GM18498 (cell line): ENCODE data around the gene TMEM229B.

ENCODE experiments used
- ATAC-seq: cut with Tn5 transposase; IDR thresholded peaks from one replicate; pipeline ENCODE4 v1.9.1; 2021; ENCODE audit warnings: mild to moderate bottlenecking, moderate library complexity; ENCODE audit not compliant: unreplicated experiment

Gene TMEM229B

GRCh38 chr14:67515386-67516079 lies 27.0 kb upstream of the TMEM229B start:
- ATAC-seq = peak; percentile 59

DNA sequence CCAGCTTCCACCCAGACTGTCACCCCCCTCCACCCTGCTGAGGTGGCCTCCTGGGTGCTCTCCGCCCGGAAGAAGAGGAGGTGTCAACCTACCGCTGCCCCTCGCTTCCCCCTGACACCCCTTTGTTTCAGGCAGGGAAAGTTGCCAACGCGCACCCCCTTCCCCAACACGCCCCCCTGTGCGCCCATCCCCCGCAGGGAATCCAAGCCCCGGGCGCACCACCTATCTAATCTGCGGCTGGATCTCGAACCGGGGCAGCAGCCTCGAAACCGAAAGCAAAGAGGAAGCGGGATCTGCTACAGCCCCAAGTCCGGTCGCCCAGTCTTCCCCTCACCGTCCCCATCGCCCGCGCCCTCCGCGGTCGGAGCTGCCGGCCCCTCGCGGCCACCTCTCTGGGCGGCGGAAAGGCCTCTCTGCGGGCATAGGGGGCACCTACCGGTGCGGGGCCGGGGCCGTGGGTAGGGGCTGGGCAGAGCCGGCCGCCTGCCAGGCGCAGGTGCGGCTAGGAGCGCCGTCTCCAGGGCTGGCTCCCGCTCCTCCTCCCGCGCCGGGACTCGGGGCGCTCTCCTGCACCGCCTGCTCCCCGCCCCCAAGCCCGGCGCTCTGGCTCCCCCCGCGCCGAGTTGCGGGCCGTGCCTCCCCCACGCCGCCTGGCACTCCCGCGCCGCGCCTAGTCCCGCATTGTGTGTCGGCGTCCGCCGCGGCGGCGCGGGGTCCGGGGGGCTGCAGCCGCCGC lies 26.3 kb upstream of the TMEM229B start:
- ATAC-seq = peak; percentile 55

GRCh38 chr14:67514203-67514607 lies 25.7 kb upstream of the TMEM229B start:
- no peak for ATAC-seq

DNA sequence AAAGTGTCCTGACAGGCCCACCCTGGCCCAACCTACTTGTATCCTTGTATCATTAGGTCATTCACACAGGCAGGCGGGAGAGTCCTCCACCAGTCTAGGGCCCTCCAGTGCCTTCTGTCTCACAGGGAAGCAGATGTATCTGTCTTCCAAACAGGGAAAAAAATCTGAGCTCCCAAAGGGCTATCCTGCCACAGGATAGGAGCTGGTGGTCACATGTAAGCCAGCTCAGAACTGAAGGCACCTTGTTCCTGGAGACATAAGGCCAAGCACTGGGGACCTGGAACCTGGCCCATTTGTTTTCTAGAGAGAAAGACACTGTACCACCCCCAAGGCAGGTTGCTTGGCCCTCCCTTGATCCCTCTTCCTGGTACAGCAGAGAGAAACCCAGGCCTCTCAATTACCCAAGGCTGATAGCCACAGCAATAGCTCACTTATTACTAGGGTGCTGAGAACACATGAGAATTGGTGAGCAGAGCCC lies 25.1 kb upstream of the TMEM229B start:
- ATAC-seq = no peak

DNA sequence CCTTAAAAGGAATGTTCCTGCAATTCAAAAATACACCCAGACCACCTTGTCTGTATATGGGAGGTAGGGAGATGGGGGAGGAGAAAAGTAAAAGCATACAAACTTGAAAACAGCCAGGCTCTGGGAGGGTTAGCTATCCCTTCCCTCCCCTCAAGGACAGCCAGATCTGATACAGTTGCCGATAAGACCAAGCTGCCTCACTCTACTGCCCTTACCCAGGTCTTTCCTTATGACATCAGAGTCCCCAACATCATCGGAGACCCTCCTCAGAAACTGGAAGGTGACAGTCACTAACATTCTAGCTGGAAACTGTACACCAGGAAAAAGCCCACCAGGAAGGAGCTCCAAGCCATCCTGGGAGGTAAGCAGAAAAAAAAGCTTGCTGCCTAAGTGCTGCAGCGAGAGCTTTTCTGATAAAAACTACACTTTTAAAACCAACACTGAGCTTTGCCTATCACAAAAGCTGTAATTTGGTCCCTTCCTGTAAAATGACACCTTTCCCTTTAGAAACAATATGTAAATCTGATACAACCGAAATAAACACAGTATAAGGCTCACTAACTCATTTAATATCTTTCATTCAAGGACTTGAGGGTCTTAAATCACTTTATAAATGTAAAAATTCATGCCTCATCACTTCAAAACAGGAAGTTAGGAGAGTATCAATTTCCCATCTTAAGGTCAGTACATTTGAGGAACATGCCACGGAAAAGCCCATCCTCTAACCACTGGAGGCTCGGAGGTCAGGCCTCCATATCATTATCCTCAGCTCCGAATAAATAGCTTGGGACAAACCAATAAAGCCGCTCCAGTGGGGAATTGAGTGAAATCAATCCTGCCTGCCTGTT lies 24.2 kb upstream of the TMEM229B start:
- no peak for ATAC-seq

- ATAC-seq = no peak
Observed at GRCh38 chr14:67510836-67511235, 22.3 kb upstream of the TMEM229B start.

- ATAC-seq = no peak
Observed at GRCh38 chr14:67510121-67510520, 21.6 kb upstream of the TMEM229B start.

DNA sequence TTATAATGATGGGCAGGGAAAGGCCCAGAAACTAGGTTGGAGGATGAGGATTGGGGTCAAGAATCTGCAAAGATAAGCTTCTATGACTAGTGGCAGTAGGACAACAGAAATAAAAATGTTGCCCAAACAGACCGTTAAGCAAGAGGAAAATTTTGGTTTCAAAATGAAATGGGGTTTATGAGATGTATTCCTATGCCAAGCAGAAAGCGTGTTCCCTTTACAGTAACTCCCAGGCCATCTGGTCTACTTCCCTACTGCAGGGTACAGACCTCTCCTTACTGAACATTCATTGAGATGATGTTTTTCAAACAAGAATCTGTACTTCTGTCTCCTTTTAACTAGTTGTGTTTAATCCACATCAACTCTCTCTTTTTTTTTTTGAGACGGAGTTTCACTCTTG lies 20.4 kb upstream of the TMEM229B start:
- ATAC-seq = no peak

GRCh38 chr14:67505254-67505653 lies 16.7 kb upstream of the TMEM229B start:
- no peak for ATAC-seq

DNA sequence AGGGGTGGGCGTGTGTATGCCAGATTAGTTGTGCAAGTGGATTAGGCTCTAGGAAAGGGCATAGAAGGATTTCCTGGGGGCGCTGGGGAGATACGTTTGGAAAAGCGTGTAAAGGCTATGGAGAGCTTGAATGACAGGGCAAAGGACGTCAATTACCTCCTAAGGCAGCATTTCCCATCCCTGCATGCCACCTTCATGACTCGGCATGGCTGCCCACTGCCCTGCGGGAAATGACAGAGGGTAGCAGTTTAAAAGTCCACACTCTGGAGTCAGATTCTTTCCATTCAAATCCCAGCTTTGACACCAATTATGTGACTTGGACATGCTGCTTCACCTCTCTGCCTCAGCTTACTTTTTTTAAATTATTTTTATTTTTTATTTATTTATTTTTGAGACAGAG lies 14.8 kb upstream of the TMEM229B start:
- no peak for ATAC-seq

DNA sequence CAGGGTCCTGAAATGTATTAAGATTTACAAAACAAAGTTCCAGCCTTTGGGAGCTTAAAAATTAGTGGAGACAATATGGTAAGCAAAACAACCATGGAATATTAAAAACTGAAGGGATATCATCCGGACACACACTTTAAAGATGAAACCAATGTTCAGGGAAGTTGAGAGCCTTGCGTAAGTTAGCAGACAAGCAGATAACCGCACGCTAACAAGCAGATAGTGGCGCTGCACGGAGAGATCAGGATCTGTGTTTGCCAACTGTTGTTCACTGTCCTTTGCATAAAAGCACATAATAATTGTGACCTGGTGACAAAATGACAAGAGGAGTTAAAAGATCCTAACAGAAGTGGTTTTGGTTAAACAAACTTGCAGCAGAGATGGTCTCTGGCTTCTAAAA lies 14.3 kb upstream of the TMEM229B start:
- no peak for ATAC-seq

DNA sequence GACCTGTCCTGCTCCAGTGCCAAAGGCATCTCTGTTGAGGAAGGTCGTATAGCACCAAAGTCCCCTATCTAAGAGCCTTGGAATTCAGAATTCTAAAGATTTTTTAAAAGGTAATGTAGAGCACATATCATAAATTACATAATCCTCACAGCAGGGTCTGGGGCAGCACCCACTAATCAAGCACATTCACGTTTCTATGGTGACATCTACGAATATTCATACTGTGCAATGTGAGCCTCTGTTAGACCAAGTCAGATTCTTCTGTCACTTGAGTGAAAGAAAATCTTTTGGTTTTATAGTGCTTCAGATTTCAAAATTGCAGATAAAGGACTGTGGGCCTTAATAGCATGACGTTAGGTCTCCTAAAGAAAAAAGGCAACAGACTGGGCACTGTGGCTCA lies 13.1 kb upstream of the TMEM229B start:
- ATAC-seq = no peak

DNA sequence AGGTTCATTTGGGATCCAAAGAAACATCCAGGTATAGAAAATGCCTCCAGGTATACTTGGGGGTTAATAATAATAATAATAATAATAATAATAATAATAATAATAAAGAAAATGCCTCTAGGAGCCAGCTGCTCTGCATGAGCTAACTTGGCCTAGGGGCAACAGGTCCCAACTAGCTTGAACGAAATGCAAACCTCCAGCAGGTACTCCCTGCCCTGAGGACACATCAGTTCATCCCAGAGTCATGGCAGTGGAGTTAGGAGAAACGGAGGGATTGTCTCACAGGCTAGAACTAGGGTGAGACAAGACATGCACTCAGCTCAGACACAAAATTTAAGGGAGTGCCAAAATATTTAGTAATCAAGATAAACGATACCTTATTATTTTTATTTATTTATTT lies 12.5 kb upstream of the TMEM229B start:
- no peak for ATAC-seq

- ATAC-seq = no peak
Observed at GRCh38 chr14:67497716-67498115, 9.2 kb upstream of the TMEM229B start.

DNA sequence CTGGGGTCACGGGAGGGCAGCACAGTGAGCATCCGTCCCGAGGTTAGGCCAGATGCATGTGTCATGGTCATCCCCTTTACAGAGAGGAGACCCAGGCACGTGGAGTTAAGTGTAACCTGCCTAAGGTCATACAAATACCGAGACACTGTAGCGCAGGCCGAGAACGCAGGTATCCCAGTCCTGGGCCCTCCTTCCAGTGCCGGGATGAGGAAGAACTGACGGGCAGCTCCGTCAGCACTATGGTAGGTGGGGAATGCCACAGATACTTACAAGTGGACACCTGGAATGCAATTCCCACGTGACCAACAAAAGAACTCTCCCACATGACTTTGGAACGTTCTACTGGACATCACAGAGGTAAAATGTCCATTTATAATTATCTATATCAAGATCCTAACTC lies 8.7 kb upstream of the TMEM229B start:
- ATAC-seq = no peak

GRCh38 chr14:67495827-67496226 lies 7.3 kb upstream of the TMEM229B start:
- ATAC-seq = no peak

DNA sequence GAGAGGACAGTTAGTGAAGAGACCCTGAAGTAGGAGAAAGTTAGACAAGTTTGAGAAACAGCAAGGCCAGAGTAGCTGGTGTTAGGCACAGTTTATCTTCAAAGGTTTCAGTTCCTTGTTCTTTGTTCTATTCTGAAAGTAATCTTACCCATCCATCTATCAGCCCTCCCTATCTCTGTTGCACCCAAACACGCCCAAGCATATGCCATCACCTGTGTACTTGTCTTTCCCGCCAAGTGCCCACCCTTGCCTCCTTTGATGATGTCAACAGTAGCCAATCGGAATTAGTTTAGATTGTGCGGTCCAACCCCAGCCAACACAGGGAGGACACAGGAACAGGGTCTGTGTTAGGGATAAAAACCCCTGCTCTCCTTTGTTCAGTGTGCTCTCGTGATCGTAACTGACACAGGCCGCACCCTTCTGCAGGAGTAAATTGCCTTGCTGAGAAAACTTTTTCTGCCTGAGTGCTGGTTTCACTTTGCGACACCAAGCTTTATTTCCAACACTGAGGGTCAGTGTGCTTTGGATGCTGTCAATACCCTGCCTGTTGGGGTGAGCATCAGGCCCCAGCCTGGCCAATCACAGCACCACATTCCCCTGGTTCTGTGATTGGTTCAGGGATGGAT lies 4.7 kb upstream of the TMEM229B start:
- peak; percentile 31 for ATAC-seq

DNA sequence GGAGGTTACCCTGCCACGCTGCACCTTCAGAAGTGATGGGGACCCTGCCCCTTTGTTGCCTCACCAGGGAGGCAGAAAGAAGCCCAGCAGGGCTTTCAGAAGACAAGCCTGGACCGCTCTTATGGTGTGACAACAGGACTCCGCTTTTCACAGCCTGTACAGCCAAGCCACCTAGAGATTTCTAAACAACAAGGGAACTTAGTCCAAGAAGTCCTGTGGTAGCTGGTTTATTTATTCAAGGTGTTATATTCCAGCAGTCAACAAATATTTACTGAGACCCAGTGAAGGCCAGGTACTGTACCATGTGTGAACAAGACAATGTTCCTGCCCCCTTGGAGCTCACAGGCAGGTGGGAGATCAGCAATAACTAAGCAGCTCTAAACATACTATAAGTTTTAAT lies 4.0 kb upstream of the TMEM229B start:
- ATAC-seq = no peak

DNA sequence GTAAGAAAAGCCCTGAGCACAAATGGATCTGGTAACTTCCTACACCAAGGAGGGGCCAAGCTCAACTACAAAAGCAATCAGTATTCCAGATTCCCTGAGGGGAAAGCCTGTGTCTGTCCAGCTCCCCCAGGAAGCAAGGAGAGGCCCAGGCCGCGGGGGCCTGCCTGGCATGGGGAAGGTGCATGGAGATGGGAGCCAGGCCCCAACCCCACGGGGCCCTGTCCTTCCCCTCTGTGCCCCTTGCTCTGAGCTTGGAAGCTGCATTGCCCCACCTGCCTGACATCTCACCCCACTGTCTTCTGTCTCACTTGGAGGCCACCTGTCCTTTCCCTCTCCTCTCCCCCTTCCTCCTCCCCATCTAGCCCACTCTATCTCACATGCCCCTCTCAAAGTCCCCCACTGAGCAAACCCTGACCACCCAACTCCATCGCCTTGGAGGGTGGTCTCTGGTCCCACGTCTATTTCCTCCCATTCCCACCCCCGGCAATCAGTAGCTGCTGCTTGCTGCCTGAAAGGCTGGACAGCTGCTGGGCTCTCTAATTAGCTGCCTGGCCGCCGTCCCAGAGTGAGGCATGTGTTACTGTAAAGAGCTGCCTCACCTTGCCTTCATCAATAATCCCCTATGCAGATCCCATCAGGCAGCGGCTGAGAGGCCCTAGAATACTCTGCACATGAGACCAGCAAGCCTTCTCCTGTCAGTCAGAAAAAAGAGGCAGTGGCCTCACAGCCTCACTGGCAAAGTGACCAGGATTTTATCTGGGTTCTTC lies 3.4 kb upstream of the TMEM229B start:
- no peak for ATAC-seq

- ATAC-seq = no peak
Observed at GRCh38 chr14:67491285-67491684, 2.8 kb upstream of the TMEM229B start.
